GM19023 (cell line): ENCODE measurements around the gene ANKRD11.
"Not testable (repeated sequence)": the region's sequence is repeated elsewhere in the genome, so short reads cannot be mapped to it uniquely, and the experiment has no call there.

Experiments used
- ATAC-seq: cut with Tn5 transposase; IDR thresholded peaks from one replicate; pipeline ENCODE4 v1.9.1; 2021; ENCODE audit warnings: mild to moderate bottlenecking, moderate library complexity; ENCODE audit not compliant: unreplicated experiment

The ANKRD11 gene

GRCh38 chr16:89334988-89335802, 155.2 kb downstream of the ANKRD11 start:
- ATAC-seq = no peak

- ATAC-seq = no peak
Measured at GRCh38 chr16:89334461-89334860, 155.9 kb downstream of the ANKRD11 start.

- ATAC-seq = no peak
Measured at GRCh38 chr16:89334050-89334449, 156.3 kb downstream of the ANKRD11 start.

GRCh38 chr16:89333401-89334001, 156.9 kb downstream of the ANKRD11 start:
- not testable (repeated sequence) for ATAC-seq

DNA sequence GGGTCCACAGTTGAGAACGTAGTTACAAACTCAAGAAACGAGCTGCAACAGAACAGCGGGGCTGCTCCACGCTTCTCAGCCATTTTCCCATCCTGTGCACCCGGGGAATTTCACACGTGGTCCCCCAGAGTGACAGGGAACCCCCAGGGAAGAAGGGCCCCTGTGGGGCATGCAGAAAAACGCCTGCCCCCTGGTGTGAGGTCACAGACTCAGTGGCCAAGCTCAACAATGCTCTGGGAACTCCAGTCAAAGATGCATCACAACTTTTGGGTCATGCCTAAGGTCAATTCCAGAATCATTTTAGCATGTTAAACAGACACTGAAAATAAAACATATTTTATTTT, 157.5 kb downstream of the ANKRD11 start:
- no peak for ATAC-seq

DNA sequence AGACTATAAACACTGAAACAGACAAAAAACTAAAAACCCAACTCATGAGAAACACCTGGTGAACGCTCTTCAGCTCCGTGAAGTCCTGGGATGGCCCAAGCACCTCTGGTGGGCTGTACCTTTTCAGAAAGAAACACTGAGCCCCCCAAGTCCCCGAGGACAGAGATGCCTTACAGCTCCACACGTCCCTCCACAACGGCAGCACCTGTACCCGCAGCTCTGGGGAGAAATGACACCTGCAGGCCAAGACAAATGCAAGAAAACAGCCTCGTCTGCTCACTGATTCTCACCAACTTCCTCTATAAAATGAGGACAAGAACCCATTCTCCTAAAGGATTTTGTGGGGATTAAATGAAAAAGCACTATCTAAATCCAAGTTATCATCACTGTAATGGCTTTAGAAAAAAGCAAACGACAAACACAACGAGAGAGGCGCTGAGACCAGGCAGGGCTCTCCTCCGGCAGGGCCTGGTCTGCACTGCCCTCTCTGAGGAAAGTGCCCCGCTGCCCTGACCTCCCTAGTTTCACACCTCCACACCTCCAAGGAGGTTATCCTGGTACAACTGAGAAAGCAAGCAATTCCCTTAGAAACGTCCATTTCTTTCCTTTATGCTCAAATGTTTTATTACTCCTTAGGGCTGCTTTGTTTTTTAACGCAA, 158.0 kb downstream of the ANKRD11 start:
- ATAC-seq = no peak

DNA sequence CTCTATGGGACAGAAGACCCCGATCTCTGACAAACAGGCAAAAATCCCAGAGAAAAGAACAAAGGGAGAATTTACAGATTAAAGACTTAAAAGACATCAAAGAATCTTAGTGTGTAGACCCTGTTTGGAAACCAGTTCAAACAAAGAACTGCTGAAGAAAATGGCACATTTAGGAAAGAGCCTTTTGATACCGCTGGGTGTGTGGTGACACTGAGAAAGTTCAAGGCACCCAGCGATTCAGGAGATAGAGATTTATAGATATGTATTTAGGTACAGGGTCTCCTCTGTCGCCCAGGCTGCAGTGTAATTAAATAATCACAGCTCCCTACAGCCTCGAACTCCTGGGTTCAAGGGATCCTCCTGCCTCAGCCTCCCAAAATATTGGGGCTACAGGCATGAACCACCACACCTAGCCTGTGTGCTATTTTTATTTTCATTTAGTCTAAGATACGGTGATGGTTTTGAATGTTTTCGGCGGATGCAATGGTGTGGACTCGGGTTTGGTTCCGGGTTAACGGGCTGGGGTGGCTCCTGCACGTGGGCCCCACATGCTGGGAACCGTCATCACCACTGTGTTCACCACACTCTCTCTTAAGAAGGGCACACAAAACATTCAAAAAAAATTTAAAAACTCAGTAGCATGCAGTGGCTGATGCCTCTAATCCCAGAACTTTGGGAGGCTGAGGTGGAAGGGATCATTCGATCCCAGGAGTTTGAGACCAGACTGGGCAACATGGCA, 158.8 kb downstream of the ANKRD11 start:
- ATAC-seq = no peak

GRCh38 chr16:89330177-89330856, 160.0 kb downstream of the ANKRD11 start:
- no peak for ATAC-seq

GRCh38 chr16:89329830-89330176, 160.6 kb downstream of the ANKRD11 start:
- ATAC-seq = not testable (repeated sequence)

- ATAC-seq = not testable (repeated sequence)
Measured at GRCh38 chr16:89328412-89329400, 161.7 kb downstream of the ANKRD11 start.

DNA sequence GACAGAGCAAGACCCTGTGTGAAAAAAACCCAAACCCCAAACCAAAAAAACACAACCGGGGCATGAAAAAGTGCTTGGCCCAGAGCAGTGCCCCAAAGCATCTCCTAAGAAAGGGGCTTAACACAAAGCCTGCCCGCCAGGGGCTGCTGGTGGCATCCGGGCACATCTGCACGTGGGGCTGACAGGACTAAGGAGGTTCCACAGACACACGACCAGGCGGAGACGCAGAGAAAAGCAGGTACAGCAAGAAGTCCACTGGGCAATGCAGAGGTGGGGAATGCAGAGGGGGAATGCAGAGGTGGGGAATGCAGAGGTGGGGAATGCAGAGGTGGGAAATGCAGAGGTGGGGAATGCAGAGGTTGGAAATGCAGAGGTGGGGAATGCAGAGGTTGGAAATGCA, 163.6 kb downstream of the ANKRD11 start:
- ATAC-seq = no peak

GRCh38 chr16:89325861-89326471, 164.4 kb downstream of the ANKRD11 start:
- ATAC-seq = no peak

GRCh38 chr16:89324056-89325010, 166.0 kb downstream of the ANKRD11 start:
- no peak for ATAC-seq

DNA sequence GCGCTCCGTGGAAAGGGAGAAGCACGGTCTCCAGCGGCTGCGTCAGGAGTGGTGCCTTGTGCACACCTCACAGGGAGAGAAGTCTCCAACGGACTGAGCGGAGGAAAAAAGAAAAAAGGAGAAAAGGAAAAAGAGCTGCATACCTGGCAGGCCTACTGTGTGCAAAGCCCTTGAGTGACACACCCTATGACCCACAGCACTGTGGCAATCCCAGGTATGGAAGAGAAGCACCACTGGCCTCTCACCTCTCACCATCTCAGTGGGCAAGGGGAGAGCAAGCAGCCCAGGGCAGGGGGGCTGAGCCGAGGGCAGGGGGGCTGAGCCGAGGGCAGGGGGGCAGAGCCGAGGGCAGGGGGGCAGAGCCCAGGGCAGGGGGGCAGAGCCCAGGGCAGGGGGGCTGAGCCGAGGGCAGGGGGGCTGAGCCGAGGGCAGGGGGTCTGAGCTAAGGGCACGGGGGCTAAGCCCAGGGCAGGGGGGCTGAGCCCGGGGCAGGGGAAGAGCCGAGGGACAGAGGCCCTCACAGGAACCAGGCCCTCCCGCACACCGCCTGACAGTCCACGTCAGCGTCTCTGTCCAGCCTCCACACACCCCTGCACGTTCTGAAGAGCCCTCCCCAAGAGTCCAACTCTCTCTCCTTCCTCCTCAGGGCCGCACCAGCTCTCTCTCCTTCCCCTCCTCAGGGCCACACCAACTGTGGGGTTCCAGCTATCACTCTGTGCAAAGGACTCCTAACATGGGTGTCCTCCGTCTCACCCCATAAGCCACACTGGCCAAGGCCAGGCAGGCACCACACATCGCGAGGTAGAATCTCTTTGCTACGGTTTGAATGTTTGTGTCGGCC, 167.0 kb downstream of the ANKRD11 start:
- no peak for ATAC-seq

DNA sequence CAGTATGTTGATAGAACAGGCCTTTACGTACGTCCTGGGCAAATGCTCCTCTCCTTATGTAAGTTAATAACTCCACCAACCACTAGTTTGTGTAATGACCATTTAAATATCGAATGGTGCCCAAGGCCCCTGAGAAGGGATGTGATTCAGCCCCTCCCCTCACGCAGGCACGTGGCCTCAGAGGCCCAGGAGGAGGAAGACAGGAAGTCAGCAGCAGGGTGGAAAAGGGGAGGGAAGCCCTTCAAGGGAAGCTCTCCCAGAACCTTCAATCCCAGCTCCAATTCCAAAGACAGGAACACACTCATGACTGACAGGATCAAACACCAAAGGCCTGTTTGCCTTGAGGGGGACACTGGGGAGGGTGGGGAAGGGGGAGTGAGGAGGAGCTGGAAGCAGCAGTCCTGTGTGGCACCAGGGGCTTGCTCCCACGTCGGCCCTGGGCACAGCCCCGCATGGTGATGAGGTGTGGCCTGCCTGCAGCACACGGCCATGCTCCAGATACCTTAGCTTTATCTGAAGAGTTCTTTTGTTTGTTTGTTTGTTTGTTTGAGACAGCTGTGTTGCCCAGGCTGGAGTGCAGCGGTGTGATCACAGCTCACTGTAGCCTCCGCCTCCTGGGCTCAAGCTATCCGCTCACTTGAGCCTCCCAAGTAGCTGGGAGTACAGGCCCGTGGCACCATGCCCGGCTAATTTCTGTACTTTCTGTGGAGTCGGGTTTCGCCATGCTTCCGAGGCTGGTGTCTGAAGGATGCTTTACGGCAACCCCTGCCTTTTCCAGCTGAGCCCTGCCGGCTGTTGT, 167.8 kb downstream of the ANKRD11 start:
- no peak for ATAC-seq

GRCh38 chr16:89320782-89321501, 169.4 kb downstream of the ANKRD11 start:
- ATAC-seq = no peak
